GM12873 (cell line): ENCODE measurements around the gene LUZP2.

Experiments used
- TF ChIP-seq, protein P1 (sequence below): IDR thresholded peaks from 2 replicates; pipeline ENCODE4 v1.5.1; 2012; ENCODE audit warnings: low read depth, mild to moderate bottlenecking, moderate library complexity, low read length, control low read depth; ENCODE audit not compliant: insufficient read depth; ENCODE audit errors: missing control alignments

The LUZP2 gene

DNA sequence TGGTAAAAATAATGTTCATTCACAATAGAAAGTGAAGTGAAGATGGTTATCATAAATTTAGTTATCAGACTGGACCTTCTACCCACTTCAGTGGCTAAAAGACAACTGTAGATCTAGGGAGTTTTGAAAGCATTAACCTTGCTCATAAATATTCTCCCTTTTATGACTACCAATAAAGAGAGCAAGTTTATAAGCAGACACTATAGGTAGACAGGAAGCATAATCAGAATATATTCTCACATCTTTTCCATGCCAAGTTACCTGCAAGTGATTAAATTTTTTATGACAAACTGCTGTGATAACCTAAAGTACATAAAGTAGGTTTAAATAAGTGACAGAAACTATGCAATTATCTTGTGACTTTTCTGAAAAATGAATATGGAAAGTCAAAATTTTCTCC, 62.5 kb downstream of the LUZP2 start:
- TF ChIP-seq, protein P1, sequence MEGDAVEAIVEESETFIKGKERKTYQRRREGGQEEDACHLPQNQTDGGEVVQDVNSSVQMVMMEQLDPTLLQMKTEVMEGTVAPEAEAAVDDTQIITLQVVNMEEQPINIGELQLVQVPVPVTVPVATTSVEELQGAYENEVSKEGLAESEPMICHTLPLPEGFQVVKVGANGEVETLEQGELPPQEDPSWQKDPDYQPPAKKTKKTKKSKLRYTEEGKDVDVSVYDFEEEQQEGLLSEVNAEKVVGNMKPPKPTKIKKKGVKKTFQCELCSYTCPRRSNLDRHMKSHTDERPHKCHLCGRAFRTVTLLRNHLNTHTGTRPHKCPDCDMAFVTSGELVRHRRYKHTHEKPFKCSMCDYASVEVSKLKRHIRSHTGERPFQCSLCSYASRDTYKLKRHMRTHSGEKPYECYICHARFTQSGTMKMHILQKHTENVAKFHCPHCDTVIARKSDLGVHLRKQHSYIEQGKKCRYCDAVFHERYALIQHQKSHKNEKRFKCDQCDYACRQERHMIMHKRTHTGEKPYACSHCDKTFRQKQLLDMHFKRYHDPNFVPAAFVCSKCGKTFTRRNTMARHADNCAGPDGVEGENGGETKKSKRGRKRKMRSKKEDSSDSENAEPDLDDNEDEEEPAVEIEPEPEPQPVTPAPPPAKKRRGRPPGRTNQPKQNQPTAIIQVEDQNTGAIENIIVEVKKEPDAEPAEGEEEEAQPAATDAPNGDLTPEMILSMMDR, result no peak

DNA sequence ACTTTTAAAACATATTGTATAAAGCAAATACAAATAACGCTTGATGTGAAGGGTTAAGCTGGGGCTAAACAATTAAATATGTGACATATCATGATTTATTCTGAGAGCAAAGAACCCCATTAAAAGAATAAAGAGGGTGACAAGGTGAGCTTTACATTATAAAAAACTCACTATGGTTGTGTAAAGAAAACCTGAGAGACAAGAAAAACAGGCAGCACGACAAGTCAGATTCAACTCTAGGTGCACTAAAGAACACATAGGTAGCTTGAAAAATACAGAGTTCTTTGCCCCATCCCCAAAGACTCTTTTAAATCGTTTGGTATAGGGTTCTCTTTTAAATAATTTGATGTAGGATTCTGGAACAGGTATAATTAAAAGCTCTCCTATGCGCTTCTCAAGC, 63.5 kb downstream of the LUZP2 start:
- TF ChIP-seq, protein P1, result no peak

DNA sequence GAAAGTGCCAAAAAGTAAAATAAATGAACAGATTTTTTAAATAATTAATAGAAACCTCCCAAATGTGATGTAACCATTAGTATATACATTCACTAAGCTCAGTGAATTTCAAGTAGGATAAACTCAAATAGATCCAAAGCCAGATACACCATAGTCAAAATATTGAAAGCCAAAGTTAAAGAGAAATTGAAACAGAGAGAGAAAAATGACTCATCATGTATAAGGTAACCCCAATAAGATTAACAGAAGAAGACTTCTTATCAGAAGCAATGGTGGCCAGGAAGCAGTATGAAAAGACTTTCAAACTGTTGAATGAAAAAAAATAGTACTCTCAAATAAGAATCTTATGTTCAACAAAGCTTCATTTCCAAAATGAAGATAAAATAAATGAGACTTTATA, 70.5 kb downstream of the LUZP2 start:
- TF ChIP-seq, protein P1, result no peak

DNA sequence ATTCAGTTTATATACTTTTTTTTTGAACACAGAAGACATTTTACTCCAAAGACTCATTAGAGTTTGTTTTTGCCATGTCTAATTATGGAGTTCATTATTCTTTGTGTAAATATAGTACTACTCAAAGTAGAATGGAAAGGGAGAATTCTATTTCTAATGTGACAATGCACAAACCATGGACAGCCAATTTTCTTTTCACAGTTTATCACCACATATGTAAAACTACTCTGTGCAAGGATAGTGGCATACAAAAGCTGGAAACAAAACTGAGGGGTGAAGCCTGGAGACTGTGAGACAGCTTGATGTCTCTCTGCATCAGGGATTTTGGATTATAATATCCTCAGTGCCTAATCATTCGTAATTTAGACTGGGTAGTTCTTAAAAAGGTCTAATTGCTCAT, 75.5 kb downstream of the LUZP2 start:
- TF ChIP-seq, protein P1, result no peak

DNA sequence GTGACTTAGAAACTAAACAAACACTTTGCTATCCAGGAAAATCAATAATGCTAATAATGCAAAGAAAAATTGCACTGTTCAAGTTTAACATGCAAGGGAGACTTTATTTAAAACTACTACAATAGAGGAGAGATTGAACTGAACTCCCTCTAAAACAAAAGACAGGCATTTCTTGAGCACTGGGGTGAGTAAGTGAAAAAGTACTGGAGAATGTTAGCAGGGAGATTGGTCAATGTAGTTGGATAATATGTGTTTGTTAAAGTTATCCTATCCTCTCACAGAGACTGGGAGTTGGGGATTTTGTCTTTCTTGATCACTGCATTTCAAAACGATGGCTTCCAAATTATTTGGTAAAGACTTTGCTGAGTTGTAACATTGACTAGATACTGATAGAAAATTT, 77.6 kb downstream of the LUZP2 start:
- TF ChIP-seq, protein P1, result no peak

DNA sequence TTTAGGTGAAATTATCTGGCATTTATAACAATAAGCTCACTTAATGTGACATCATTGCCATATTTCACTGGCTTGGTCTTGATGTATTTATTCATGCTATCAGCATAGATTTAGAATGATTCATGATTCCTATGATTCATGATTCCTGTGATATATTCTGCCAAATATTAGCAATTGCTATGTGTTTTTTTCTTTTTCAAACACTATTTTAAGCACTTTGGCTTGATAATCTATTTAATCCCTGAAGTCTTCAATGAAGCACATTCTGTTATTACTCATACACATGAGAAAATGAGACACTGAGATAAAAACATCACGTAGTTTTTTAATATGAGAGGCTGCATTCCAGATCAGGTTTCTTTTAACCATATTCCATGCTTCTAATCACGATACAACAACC, 78.5 kb downstream of the LUZP2 start:
- TF ChIP-seq, protein P1, result no peak

DNA sequence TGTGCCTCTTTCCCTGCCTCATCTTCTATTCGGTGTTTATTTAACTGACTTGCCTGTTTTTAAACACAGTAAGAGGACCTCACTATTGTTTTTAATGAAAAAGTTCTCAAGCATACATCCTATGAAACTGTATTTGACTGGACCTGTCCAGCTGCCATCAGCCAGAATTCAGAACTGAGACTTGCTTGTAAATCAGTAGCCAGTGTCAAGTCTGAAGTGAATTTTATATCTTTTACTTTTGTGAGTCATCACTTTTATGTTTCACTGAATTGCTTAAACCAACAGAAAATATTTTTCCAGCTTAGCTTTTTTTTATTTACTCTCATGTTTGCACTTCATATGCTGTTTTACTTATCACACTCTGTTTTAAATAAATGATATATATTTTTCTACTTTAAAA, 88.3 kb downstream of the LUZP2 start:
- TF ChIP-seq, protein P1, result no peak
